IMR-90 (cell line): ENCODE results near the gene CES3. TPM values are rescaled to one million over a fixed set of nuclear protein-coding genes. Genes with fewer than 3 reads are reported as not detected.

Experiments
- ATAC-seq: fragments of 200-7000 bp; cut with Tn5 transposase; 2 replicates; pipeline ENCODE4 v1.9.1; 2020; ENCODE audit warnings: low read depth, mild to moderate bottlenecking, moderate library complexity
- BruUV-seq: library from RNA; stranded (reverse); fragments of 400-500 nt; replicated peaks from 2 replicates; lab custom pipeline; 2021; lab: Mats Ljungman, UMichigan
- CTCF ChIA-PET: fragments of 300-600 bp; formaldehyde crosslinking; extraction: SDS; loops from one replicate; lab custom pipeline; 2021; ENCODE audit warnings: antibody characterized with exemption; lab: Yijun Ruan, JAX
- POLR2A ChIA-PET: fragments of 300-600 bp; sonication (Branson Sonifier 250); formaldehyde crosslinking; loops from one replicate; lab custom pipeline; 2022; ENCODE audit warnings: antibody characterized with exemption; ENCODE audit not compliant: unreplicated experiment; lab: Charles Lee
- DNase-seq: peaks from one replicate; pipeline ENCODE4 v3.0.0; 2013
- H2AFZ ChIP-seq: replicated peaks from 2 replicates; pipeline ENCODE3; 2013; ENCODE audit warnings: low read length, mild to moderate bottlenecking; ENCODE audit not compliant: poor library complexity
- H2AK5ac ChIP-seq: 2 replicates; pipeline ENCODE4 v1.6.1; 2013; ENCODE audit warnings: low read depth, low read length, inconsistent platforms
- H2AK9ac ChIP-seq: replicated peaks from 2 replicates; pipeline ENCODE3; 2013; ENCODE audit warnings: mild to moderate bottlenecking, low read depth, low read length, moderate library complexity; ENCODE audit not compliant: poor library complexity
- H2BK120ac ChIP-seq: 2 replicates; pipeline ENCODE4 v1.6.1; 2013; ENCODE audit warnings: low read depth, low read length, inconsistent platforms
- H2BK15ac ChIP-seq: 3 replicates; pipeline ENCODE4 v1.6.1; 2013; ENCODE audit warnings: low read depth, low read length, inconsistent platforms
- H2BK20ac ChIP-seq: 2 replicates; pipeline ENCODE4 v1.6.1; 2013; ENCODE audit warnings: low read depth, mild to moderate bottlenecking, inconsistent platforms, low read length, moderate library complexity
- H2BK5ac ChIP-seq: 2 replicates; pipeline ENCODE4 v1.6.1; 2013; ENCODE audit warnings: mild to moderate bottlenecking, low read depth, low read length, inconsistent platforms; ENCODE audit not compliant: poor library complexity, severe bottlenecking
- H3K14ac ChIP-seq: replicated peaks from 2 replicates; pipeline ENCODE4 v1.6.1; 2013; ENCODE audit warnings: low read depth, low read length, inconsistent platforms
- H3K18ac ChIP-seq: 2 replicates; pipeline ENCODE4 v1.6.1; 2013; ENCODE audit warnings: low read depth, low read length, control low read depth
- H3K23ac ChIP-seq: 2 replicates; pipeline ENCODE4 v1.6.1; 2013; ENCODE audit warnings: low read depth, low read length, inconsistent platforms
- H3K27ac ChIP-seq: 2 replicates; pipeline ENCODE4 v1.5.1; 2013; ENCODE audit warnings: mild to moderate bottlenecking, control low read depth, low read length; ENCODE audit not compliant: insufficient read depth
- H3K27me3 ChIP-seq: 2 replicates; pipeline ENCODE4 v1.6.1; 2013; ENCODE audit warnings: low read length; ENCODE audit not compliant: control insufficient read depth, insufficient read depth
- H3K36me3 ChIP-seq: 2 replicates; pipeline ENCODE4 v1.6.1; 2013; ENCODE audit warnings: low read length, mixed read lengths; ENCODE audit not compliant: control insufficient read depth, insufficient read depth
- H3K4ac ChIP-seq: 2 replicates; pipeline ENCODE4 v1.6.1; 2013; ENCODE audit warnings: low read depth, low read length, inconsistent platforms
- H3K4me1 ChIP-seq: 2 replicates; pipeline ENCODE4 v1.6.1; 2013; ENCODE audit warnings: low read length, mixed read lengths; ENCODE audit not compliant: control insufficient read depth, insufficient read depth
- H3K4me2 ChIP-seq: 2 replicates; pipeline ENCODE4 v1.6.1; 2013; ENCODE audit warnings: low read depth, mild to moderate bottlenecking, control low read depth, low read length, moderate library complexity
- H3K4me3 ChIP-seq: 2 replicates; pipeline ENCODE4 v1.5.1; 2013; ENCODE audit warnings: low read depth, mild to moderate bottlenecking, control low read depth, low read length, moderate library complexity; ENCODE audit not compliant: insufficient read depth
- H3K56ac ChIP-seq: 2 replicates; pipeline ENCODE4 v1.6.1; 2013; ENCODE audit warnings: low read length, inconsistent platforms; ENCODE audit not compliant: insufficient read depth; ENCODE audit errors: extremely low read depth
- H3K79me1 ChIP-seq, 2 experiments: 2 replicates each; pipeline ENCODE4 v1.6.1; 2013; ENCODE audit warnings: low read length in 2 of 2, inconsistent platforms in 1 of 2, low read depth in 1 of 2
- H3K9ac ChIP-seq: 2 replicates; pipeline ENCODE4 v1.6.1; 2013; ENCODE audit warnings: low read depth, low read length, control low read depth
- H3K9me1 ChIP-seq: 2 replicates; pipeline ENCODE4 v1.6.1; 2013; ENCODE audit warnings: low read length, inconsistent platforms; ENCODE audit not compliant: insufficient read depth
- H3K9me3 ChIP-seq: 2 replicates; pipeline ENCODE4 v1.6.1; 2013; ENCODE audit warnings: low read length; ENCODE audit not compliant: control insufficient read depth, insufficient read depth
- H4K20me1 ChIP-seq: 2 replicates; pipeline ENCODE4 v1.6.1; 2013; ENCODE audit warnings: low read length, inconsistent platforms; ENCODE audit not compliant: insufficient read depth
- H4K5ac ChIP-seq: 2 replicates; pipeline ENCODE4 v1.6.1; 2013; ENCODE audit warnings: mild to moderate bottlenecking, low read depth, low read length, control low read depth
- H4K8ac ChIP-seq, 2 experiments: 2 replicates each; pipeline ENCODE4 v1.6.1; 2013; ENCODE audit warnings: low read depth in 2 of 2, low read length in 2 of 2, control low read depth in 1 of 2, inconsistent platforms in 1 of 2
- H4K91ac ChIP-seq: 2 replicates; pipeline ENCODE4 v1.6.1; 2013; ENCODE audit warnings: low read depth, low read length, inconsistent platforms; ENCODE audit not compliant: insufficient read depth
- BHLHE40 ChIP-seq: fragments of 150-350 bp; IDR thresholded peaks from 2 replicates; pipeline ENCODE4 v1.6.1; 2016; ENCODE audit warnings: mild to moderate bottlenecking, low read depth, low read length
- CEBPB ChIP-seq: IDR thresholded peaks from 2 replicates; pipeline ENCODE4 v1.6.1; 2012; ENCODE audit warnings: low read depth, low read length, improper control_type of control experiment
- CHD1 ChIP-seq: IDR thresholded peaks from 2 replicates; pipeline ENCODE4 v1.6.1; 2012; ENCODE audit warnings: low read depth, low read length, improper control_type of control experiment
- FOS ChIP-seq: fragments of 150-350 bp; IDR thresholded peaks from 2 replicates; pipeline ENCODE4 v1.6.1; 2016; ENCODE audit warnings: low read depth, low read length
- MAFK ChIP-seq: IDR thresholded peaks from 2 replicates; pipeline ENCODE4 v1.6.1; 2012; ENCODE audit warnings: low read depth, low read length, improper control_type of control experiment
- MAZ ChIP-seq: IDR thresholded peaks from 2 replicates; pipeline ENCODE4 v1.6.1; 2012; ENCODE audit warnings: low read depth, mild to moderate bottlenecking, low read length, improper control_type of control experiment, moderate library complexity, borderline replicate concordance
- MXI1 ChIP-seq: IDR thresholded peaks from 2 replicates; pipeline ENCODE4 v1.6.1; 2012; ENCODE audit warnings: low read depth, mild to moderate bottlenecking, low read length, moderate library complexity, borderline replicate concordance
- NFE2L2 ChIP-seq: fragments of 150-350 bp; IDR thresholded peaks from 2 replicates; pipeline ENCODE4 v1.6.1; 2016; ENCODE audit warnings: low read depth, mild to moderate bottlenecking, low read length
- POLR2A ChIP-seq: IDR thresholded peaks from 2 replicates; pipeline ENCODE4 v1.6.1; 2012; ENCODE audit warnings: mild to moderate bottlenecking, low read depth, low read length
- RAD21 ChIP-seq: IDR thresholded peaks from 2 replicates; pipeline ENCODE4 v1.6.1; 2012; ENCODE audit warnings: low read length, improper control_type of control experiment
- RFX5 ChIP-seq: IDR thresholded peaks from 2 replicates; pipeline ENCODE4 v1.8.0; 2012; ENCODE audit warnings: low read depth, mild to moderate bottlenecking, low read length, moderate library complexity
- SMC3 ChIP-seq: fragments of 150-350 bp; IDR thresholded peaks from 2 replicates; pipeline ENCODE4 v1.6.1; 2016; ENCODE audit warnings: low read depth, mild to moderate bottlenecking, antibody characterized with exemption, low read length, moderate library complexity
- whole genome bisulfite sequencing, 2 experiments: methylation state at CpG; one replicate each; pipeline versions ENCODE4 v1.1.5 to v1.1.7; 2013; ENCODE audit warnings: missing lambda C conversion rate in 2 of 2; ENCODE audit not compliant: insufficient read length in 1 of 2; ENCODE audit errors: extremely low coverage in 2 of 2; 5-methylcytosine and 5-hydroxymethylcytosine counted together
- dilution Hi-C: fragments of 300-500 bp; cut with HindIII; formaldehyde crosslinking; loops from one replicate; pipeline ENCODE4 v1.14.3; 2018; ENCODE audit warnings: low sequenced_read_pairs; ENCODE audit not compliant: unreplicated experiment
- in situ Hi-C: fragments of 300-500 bp; cut with MboI; formaldehyde crosslinking; loops from 3 replicates; pipeline ENCODE4 v1.14.3; 2019; ENCODE audit warnings: low sequenced_read_pairs, inconsistent platforms, mixed read lengths
- intact Hi-C: fragments of 100-400 bp; cut with micrococcal nuclease; formaldehyde crosslinking; loops from 2 replicates; pipeline ENCODE4 v1.10.0; 2022
- polyA plus RNA-seq, 3 experiments: library from polyadenylated mRNA; depleted of rRNA; stranded (reverse); fragments of >200 nt; gene quantifications; 2 replicates each; pipeline ENCODE4 v1.2.3, GENCODE V29; 2012; ENCODE audit warnings: low replicate concordance in 1 of 3
- total RNA-seq: library from RNA; depleted of rRNA; stranded (reverse); fragments of >200 nt; gene quantifications from 2 replicates; pipeline ENCODE4 v1.2.3, GENCODE V29; 2012
- TF ChIP-seq, protein P1 (sequence below): fragments of 150-350 bp; IDR thresholded peaks from 2 replicates; pipeline ENCODE4 v1.6.1; 2016; ENCODE audit warnings: low read depth, mild to moderate bottlenecking, low read length, moderate library complexity, borderline replicate concordance
- TF ChIP-seq, protein P2 (sequence below): conservative IDR thresholded peaks from 2 replicates; pipeline ENCODE4 v1.5.1; 2012; ENCODE audit warnings: mild to moderate bottlenecking, low read depth, low read length, improper control_type of control experiment

CES3 gene
- total and polyA plus RNA-seq, 2 of the 4 experiments (the other 2 are of a cell fraction): 0.03 TPM; not detected in 1

DNA sequence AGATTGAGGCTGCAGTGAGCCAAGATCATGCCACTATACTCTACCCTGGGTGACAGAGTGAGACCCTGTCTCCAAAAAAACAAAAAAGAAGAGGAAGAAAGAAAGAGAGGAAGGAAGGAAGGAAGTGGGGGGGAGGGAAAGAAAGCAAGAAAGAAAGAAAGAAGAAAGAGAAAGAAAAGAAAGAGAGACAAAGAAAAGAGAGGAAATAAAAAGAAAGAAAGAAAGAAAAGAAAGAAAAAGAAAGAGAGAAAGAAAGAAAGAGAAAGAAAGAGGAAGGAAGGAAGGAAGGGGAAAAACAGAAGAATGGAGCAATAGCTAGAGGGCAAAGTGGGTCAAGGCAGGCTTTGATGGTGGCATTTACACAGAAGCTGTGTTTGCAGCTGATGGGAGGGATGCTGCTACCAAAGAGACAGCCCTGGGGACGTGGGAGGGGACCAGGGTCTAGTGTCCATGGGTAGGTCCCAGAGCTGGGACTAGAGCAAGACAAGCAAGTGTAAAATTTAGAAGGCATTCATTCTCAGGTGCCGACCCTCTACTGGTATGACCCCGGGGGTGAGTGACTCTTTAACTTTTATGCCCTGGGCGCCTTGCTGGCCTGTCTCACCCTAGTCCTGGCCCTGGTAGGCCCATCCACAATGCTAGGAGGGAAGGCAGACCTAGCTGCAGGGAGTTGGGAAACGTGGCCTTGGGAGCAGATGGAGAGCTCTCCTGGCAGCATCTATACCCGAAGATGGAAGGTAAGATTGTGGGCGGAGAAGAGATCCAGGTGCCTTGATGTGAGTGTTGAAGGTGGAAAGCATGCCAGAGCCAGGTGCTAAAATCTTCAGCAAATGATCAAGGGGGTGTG is 2.0 kb upstream of the CES3 start (continued):
- no peak for TF ChIP-seq BHLHE40
- TF ChIP-seq MAFK: no peak

DNA sequence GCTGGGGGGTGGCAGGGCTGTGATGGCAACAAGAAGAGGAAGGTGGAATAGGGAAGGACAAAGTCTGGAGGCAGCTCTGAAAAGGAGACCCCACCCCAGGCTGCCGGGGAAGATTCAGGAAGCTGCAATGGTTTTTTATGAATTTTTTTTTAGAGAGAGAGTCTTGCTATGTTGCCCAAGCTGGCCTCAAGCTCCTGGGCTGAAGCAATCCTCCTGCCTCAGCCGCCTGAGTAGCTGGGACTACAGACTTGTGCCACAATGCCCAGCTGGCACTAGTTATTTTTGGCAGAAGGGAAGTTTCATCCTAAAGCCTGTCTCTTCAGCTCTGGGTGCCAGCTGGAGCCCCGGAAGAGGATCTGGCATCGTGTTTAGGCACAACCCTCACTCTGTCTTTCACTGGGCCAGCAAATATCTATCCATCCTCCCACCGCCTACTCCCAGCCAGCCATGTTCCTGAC is 1.3 kb upstream of the CES3 start:
- no TSS peak for BruUV-seq
- no peak overlapping the region for H3K4me3 ChIP-seq
- ChIA-PET POLR2A (interaction anchor here (0.6 kb wide), 1 partner anchor 75 kb away, joined by 3 read pairs; no protein-coding TSS in a partner anchor), CTCF (interaction anchor here (1.2 to 1.5 kb wide), 2 partner anchors 11 to 65 kb away, joined by 4 read pairs; no protein-coding TSS in a partner anchor)
- in situ Hi-C loops (loop anchor here (5.0 to 10.0 kb wide), 2 partner anchors 198 to 495 kb away; partner anchors contain the start of genes FBXL8 and TRADD), intact Hi-C loops (no loop called here), dilution Hi-C loops (no loop called here)
- no peak overlapping the region for H3K4me2 ChIP-seq
- no peak overlapping the region for H2BK20ac ChIP-seq
- H3K79me1 ChIP-seq: no peaks in the 10 kb centered on the region
- H4K5ac ChIP-seq: no peak overlapping the region
- no peak overlapping the region for H2BK120ac ChIP-seq
- no peak overlapping the region for H3K27ac ChIP-seq
- no peak overlapping the region for H4K91ac ChIP-seq
- no peak overlapping the region for H2AFZ ChIP-seq
- no peak overlapping the region for H3K23ac ChIP-seq
- H3K18ac ChIP-seq: no peak overlapping the region
- no peak overlapping the region for H4K8ac ChIP-seq
- H4K20me1 ChIP-seq: no peaks in the 10 kb centered on the region
- H2BK15ac ChIP-seq: no peak overlapping the region
- no peak overlapping the region for H3K14ac ChIP-seq
- TF ChIP-seq MAZ: no peak
- no peak for TF ChIP-seq POLR2A
- TF ChIP-seq RFX5: no peak
- TF ChIP-seq FOS: no peak
- TF ChIP-seq, protein P1, sequence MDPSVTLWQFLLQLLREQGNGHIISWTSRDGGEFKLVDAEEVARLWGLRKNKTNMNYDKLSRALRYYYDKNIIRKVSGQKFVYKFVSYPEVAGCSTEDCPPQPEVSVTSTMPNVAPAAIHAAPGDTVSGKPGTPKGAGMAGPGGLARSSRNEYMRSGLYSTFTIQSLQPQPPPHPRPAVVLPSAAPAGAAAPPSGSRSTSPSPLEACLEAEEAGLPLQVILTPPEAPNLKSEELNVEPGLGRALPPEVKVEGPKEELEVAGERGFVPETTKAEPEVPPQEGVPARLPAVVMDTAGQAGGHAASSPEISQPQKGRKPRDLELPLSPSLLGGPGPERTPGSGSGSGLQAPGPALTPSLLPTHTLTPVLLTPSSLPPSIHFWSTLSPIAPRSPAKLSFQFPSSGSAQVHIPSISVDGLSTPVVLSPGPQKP: no peak
- TF ChIP-seq NFE2L2: no peak
- no peak for TF ChIP-seq MXI1
- TF ChIP-seq, protein P2, sequence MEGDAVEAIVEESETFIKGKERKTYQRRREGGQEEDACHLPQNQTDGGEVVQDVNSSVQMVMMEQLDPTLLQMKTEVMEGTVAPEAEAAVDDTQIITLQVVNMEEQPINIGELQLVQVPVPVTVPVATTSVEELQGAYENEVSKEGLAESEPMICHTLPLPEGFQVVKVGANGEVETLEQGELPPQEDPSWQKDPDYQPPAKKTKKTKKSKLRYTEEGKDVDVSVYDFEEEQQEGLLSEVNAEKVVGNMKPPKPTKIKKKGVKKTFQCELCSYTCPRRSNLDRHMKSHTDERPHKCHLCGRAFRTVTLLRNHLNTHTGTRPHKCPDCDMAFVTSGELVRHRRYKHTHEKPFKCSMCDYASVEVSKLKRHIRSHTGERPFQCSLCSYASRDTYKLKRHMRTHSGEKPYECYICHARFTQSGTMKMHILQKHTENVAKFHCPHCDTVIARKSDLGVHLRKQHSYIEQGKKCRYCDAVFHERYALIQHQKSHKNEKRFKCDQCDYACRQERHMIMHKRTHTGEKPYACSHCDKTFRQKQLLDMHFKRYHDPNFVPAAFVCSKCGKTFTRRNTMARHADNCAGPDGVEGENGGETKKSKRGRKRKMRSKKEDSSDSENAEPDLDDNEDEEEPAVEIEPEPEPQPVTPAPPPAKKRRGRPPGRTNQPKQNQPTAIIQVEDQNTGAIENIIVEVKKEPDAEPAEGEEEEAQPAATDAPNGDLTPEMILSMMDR: no peak
- no peak for TF ChIP-seq CEBPB
- no peak for TF ChIP-seq RAD21
- no peak for TF ChIP-seq CHD1
- TF ChIP-seq MAFK: no peak
- no peak for TF ChIP-seq SMC3
- DNase-seq (no peak), ATAC-seq (no peak)
- WGBS, 2 experiments: 20% methylated on average over 1 of the region's 5 CpGs; no CpG with 5 or more reads in 1 of the 2 experiments
- H3K4ac ChIP-seq: no peak overlapping the region
- H3K9ac ChIP-seq: no peak overlapping the region
- peaks cover 3% of the 10 kb centered on the region; the same call in 1 of the 2 replicates for H3K9me1 ChIP-seq
- no peak overlapping the region for H2AK9ac ChIP-seq
- no peaks in the 10 kb centered on the region for H3K36me3 ChIP-seq
- H3K4me1 ChIP-seq: no peaks in the 10 kb centered on the region
- H2AK5ac ChIP-seq: no peak overlapping the region
- H3K9me3 ChIP-seq: no peaks in the 10 kb centered on the region
- H3K27me3 ChIP-seq: peaks cover 22% of the 10 kb centered on the region
- H3K56ac ChIP-seq: no peak overlapping the region
- no peak overlapping the region for H2BK5ac ChIP-seq
